Measurements from ENCODE around the gene COL1A2. TPM values are rescaled to one million over a fixed set of nuclear protein-coding genes. Genes with fewer than 3 reads are reported as not detected.

COL1A2 gene
- total RNA-seq, 1 experiment from 2014 or later, result 42.1 TPM

GRCh38 chr7:94396037-94396431 lies 1.3 kb downstream of the COL1A2 start:
- Mint-ChIP-seq H3K27me3 (ENCODE audit: low read depth) (peaks cover 8% of the 10 kb centered on the region), H3K4me3 (peak overlapping the region; percentile 58 to 69; a peak in 4 of 5 replicates), H3K36me3 (ENCODE audit: insufficient read depth in 1 of 3, low read depth in 3 of 3) (peaks cover 0 to 20% (median under 1%) of the 10 kb centered on the region in 3 experiments; a peak in 2 of 7 replicates), H3K27ac (peak overlapping the region in 1 of 3 experiments; percentile 52; a peak in 1 of 7 replicates), H3K4me1 (peaks cover 38 to 44% of the 10 kb centered on the region in 2 experiments), H3K9me3 (no peaks in the 10 kb centered on the region)
- Histone ChIP-seq H4K5ac (ENCODE audit: insufficient read length, low read depth, low read length) (no peak overlapping the region), H4K8ac (replicated peaks; ENCODE audit: insufficient read length, low read depth, low read length) (no peak overlapping the region), H3K9ac (ENCODE audit: extremely low read depth, insufficient read length, low read length) (no peak overlapping the region), H3T11ph (ENCODE audit: low read length) (no peak overlapping the region), H3K27me3 (ENCODE audit: insufficient read depth, low read length) (no peaks in the 10 kb centered on the region), H2BK12ac (ENCODE audit: insufficient read length, low read depth, low read length) (no peak overlapping the region), H2BK15ac (ENCODE audit: low read depth, low read length) (no peak overlapping the region), H2AK5ac (ENCODE audit: insufficient read length, low read length) (no peak overlapping the region), H3K79me1 (ENCODE audit: insufficient read depth, low read depth, low read length, poor library complexity, severe bottlenecking) (no peaks in the 10 kb centered on the region), H4K91ac (ENCODE audit: insufficient read length, low read depth, low read length) (no peak overlapping the region), H2AFZ (ENCODE audit: low read length) (no peak overlapping the region), H3K4ac (ENCODE audit: low read depth, low read length) (no peak overlapping the region), H3K56ac (ENCODE audit: insufficient read length, low read depth, low read length) (no peak overlapping the region), H3K4me2 (ENCODE audit: insufficient read depth, insufficient read length, low read length) (peak overlapping the region; percentile 88), H3K23me2 (ENCODE audit: insufficient read length, low read depth, low read length, poor library complexity, severe bottlenecking) (peaks cover 17% of the 10 kb centered on the region), H2BK120ac (ENCODE audit: low read depth, low read length, poor library complexity, severe bottlenecking) (no peak overlapping the region), H3K27ac (ENCODE audit: insufficient read length, low read depth, low read length) (no peak overlapping the region), H4K20me1 (ENCODE audit: control insufficient read depth, insufficient read depth, insufficient read length) (no peaks in the 10 kb centered on the region), H3K14ac (ENCODE audit: insufficient read depth, low read length) (no peak overlapping the region), H3K18ac (ENCODE audit: insufficient read length, low read depth, low read length) (no peak overlapping the region), H3K79me2 (ENCODE audit: insufficient read depth, low read length) (no peaks in the 10 kb centered on the region), H3K9me3 (ENCODE audit: control insufficient read depth, low read depth, low read length) (no peaks in the 10 kb centered on the region), H3K23ac (ENCODE audit: insufficient read length, low read depth, low read length) (no peak overlapping the region), H3K4me1 (ENCODE audit: insufficient read depth, low read length) (peaks cover 4% of the 10 kb centered on the region; the same call in 1 of the 2 replicates), H2BK5ac (ENCODE audit: insufficient read length, low read length) (no peak overlapping the region), H2BK20ac (ENCODE audit: low read depth, low read length, poor library complexity, severe bottlenecking) (no peak overlapping the region)
- DNase-seq, result no peak
- TF ChIP-seq, protein P1, sequence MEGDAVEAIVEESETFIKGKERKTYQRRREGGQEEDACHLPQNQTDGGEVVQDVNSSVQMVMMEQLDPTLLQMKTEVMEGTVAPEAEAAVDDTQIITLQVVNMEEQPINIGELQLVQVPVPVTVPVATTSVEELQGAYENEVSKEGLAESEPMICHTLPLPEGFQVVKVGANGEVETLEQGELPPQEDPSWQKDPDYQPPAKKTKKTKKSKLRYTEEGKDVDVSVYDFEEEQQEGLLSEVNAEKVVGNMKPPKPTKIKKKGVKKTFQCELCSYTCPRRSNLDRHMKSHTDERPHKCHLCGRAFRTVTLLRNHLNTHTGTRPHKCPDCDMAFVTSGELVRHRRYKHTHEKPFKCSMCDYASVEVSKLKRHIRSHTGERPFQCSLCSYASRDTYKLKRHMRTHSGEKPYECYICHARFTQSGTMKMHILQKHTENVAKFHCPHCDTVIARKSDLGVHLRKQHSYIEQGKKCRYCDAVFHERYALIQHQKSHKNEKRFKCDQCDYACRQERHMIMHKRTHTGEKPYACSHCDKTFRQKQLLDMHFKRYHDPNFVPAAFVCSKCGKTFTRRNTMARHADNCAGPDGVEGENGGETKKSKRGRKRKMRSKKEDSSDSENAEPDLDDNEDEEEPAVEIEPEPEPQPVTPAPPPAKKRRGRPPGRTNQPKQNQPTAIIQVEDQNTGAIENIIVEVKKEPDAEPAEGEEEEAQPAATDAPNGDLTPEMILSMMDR (conservative IDR thresholded peaks at IDR 0.05), result no peak
- WGBS (ENCODE audit: extremely low coverage, insufficient read length, low lambda C conversion rate), result no CpG with 5 or more reads among the region's 3 CpGs

Data from H9 (cell line).